ENCODE data around the gene WNK2. TPM values are rescaled to one million over a fixed set of nuclear protein-coding genes. Genes with fewer than 3 reads are reported as not detected.

The WNK2 gene
- total RNA-seq, 2 experiments from 2014 or later, result not detected

DNA sequence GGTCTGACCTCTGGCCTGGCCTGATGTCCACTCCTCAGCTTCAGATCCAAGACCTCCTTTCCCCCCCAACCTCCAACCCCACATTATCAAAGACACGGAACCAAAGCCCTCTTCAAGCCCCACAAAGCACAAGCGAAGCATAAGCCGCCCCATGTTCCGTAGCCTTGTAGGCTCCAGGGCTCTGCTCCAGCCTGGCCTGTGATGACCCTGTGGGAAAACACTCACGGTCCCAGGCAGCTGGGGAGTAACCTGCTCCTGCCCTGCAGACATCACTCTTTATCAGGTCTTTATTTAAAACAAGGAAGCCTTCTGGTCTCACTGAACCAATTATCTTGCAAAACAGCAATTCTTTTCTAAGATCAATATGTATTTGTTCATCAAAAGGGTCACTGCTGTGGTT, 15.4 kb upstream of the WNK2 start:
- Mint-ChIP-seq H3K4me3 (no peak overlapping the region), H3K27me3 (no peaks in the 10 kb centered on the region), H3K36me3 (ENCODE audit: low read depth) (no peaks in the 10 kb centered on the region), H3K4me1 (peaks cover 1% of the 10 kb centered on the region), H3K9me3 (no peaks in the 10 kb centered on the region), H3K27ac (no peak overlapping the region)
- ChIA-PET CTCF (interaction anchor here (0.6 kb wide), 1 partner anchor 16 kb away, joined by 3 read pairs; no protein-coding TSS in a partner anchor), POLR2A (no interaction called here)
- DNase-seq, result no peak

- CTCF ChIA-PET, result interaction anchor here (0.8 to 1.5 kb wide), 3 partner anchors 9 to 25 kb away, joined by 3 read pairs; no protein-coding TSS in a partner anchor
- POLR2A ChIA-PET, result no interaction called here
- H3K4me3 Mint-ChIP-seq, result no peak overlapping the region
Observed at GRCh38 chr9:93169444-93169843, 14.5 kb upstream of the WNK2 start.

GRCh38 chr9:93170571-93170970, 13.4 kb upstream of the WNK2 start:
- CTCF ChIA-PET, result interaction anchor here (1.1 to 1.5 kb wide), 2 partner anchors 10 to 24 kb away, joined by 3 read pairs; no protein-coding TSS in a partner anchor
- H3K9me3 Mint-ChIP-seq, result no peaks in the 10 kb centered on the region

More at GRCh38 chr9:93169444-93169843, 14.5 kb upstream of the WNK2 start:
- no peak for DNase-seq
- Mint-ChIP-seq H3K27ac (no peak overlapping the region), H3K9me3 (no peaks in the 10 kb centered on the region), H3K4me1 (peaks cover 1% of the 10 kb centered on the region), H3K27me3 (peaks cover 2% of the 10 kb centered on the region), H3K36me3 (ENCODE audit: low read depth) (no peaks in the 10 kb centered on the region)

GRCh38 chr9:93171261-93171990, 12.5 kb upstream of the WNK2 start:
- CTCF ChIA-PET, result no interaction called here

More at GRCh38 chr9:93170571-93170970, 13.4 kb upstream of the WNK2 start:
- H3K27me3 Mint-ChIP-seq, result peaks cover 2% of the 10 kb centered on the region
- no peaks in the 10 kb centered on the region for H3K36me3 Mint-ChIP-seq (ENCODE audit: low read depth)
- no peak for DNase-seq
- no peak overlapping the region for H3K27ac Mint-ChIP-seq
- H3K4me3 Mint-ChIP-seq, result no peak overlapping the region
- H3K4me1 Mint-ChIP-seq, result peaks cover 1% of the 10 kb centered on the region
- POLR2A ChIA-PET, result no interaction called here

DNA sequence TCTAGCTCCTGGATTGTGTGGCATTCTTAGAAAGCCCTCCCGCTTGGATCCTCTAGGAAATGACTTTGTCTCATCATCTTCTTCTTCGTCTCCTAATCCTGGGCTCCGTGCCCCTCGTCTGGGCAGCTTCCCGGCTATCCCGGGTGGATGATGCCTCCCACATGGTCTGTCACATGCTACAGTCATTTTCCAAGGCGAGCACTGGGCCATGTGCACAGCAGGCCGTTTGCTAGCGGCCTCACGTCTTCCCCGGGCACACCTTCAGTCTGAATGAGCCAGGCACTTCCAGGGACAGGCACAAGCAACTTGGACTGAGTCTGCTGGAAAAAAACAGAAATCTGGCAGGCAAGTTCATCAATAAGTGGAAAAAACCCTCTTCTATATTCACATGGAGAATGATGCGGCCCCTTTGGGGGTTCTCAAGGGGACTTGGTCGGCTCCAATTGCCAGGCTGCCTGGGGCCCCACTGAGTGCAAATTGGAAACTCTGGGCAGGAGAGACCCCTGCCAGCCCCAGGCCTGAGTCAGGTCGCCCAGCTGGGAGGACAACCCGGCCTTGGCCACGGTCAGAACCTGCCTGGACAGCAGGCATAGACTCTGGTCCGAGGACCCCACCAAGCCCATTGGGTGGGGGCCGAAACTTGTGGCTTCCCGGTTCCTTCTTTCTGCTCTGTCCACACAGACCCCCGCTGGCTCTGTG, 11.1 kb upstream of the WNK2 start:
- no peaks in the 10 kb centered on the region for H3K36me3 Mint-ChIP-seq (ENCODE audit: low read depth)
- CTCF ChIA-PET, result no interaction called here

More at GRCh38 chr9:93171261-93171990, 12.5 kb upstream of the WNK2 start:
- no peak for DNase-seq
- Mint-ChIP-seq H3K4me1 (peaks cover 1% of the 10 kb centered on the region), H3K36me3 (ENCODE audit: low read depth) (no peaks in the 10 kb centered on the region), H3K9me3 (no peaks in the 10 kb centered on the region), H3K27me3 (peaks cover 2% of the 10 kb centered on the region), H3K4me3 (no peak overlapping the region), H3K27ac (no peak overlapping the region)
- POLR2A ChIA-PET, result no interaction called here

GRCh38 chr9:93173365-93174051, 10.4 kb upstream of the WNK2 start:
- Mint-ChIP-seq H3K27ac (peak overlapping the region; percentile 19), H3K27me3 (peaks cover 2% of the 10 kb centered on the region), H3K4me1 (peaks cover 1% of the 10 kb centered on the region), H3K36me3 (ENCODE audit: low read depth) (no peaks in the 10 kb centered on the region), H3K9me3 (no peaks in the 10 kb centered on the region), H3K4me3 (no peak overlapping the region)
- POLR2A ChIA-PET, result no interaction called here
- CTCF ChIA-PET, result no interaction called here
- DNase-seq, result no peak

More for the DNA sequence above, 11.1 kb upstream of the WNK2 start:
- Mint-ChIP-seq H3K4me1 (peaks cover 1% of the 10 kb centered on the region), H3K9me3 (no peaks in the 10 kb centered on the region), H3K27me3 (peaks cover 2% of the 10 kb centered on the region), H3K27ac (no peak overlapping the region), H3K4me3 (no peak overlapping the region)
- no peak for DNase-seq
- POLR2A ChIA-PET, result no interaction called here

- no peaks in the 10 kb centered on the region for H3K9me3 Mint-ChIP-seq
- CTCF ChIA-PET, result no interaction called here
Observed at GRCh38 chr9:93174976-93175375, 9.0 kb upstream of the WNK2 start.

DNA sequence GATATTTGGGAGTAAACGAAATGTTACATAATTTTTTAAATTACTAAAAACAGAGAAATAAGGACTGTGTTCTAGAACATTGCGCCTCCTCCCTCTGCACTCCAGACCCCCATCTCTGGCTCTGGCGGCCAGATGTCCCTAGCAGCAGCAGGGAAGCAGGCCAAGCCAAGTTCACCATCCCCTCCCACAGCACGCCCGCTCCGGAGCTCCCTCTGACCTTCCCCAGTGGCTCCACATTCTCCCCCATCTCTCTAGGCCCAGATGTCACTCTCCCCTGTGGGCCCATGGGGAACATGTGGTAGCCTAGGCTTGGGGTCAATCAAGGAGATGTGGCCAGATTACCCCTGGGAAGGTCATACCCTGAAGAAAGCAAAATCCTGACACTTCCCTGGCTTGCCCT, 6.3 kb upstream of the WNK2 start:
- POLR2A ChIA-PET, result no interaction called here
- Mint-ChIP-seq H3K9me3 (no peaks in the 10 kb centered on the region), H3K27ac (no peak overlapping the region), H3K36me3 (ENCODE audit: low read depth) (no peaks in the 10 kb centered on the region), H3K4me3 (no peak overlapping the region), H3K27me3 (peaks cover 27% of the 10 kb centered on the region), H3K4me1 (no peaks in the 10 kb centered on the region)
- DNase-seq, result no peak
- CTCF ChIA-PET, result no interaction called here

More at GRCh38 chr9:93174976-93175375, 9.0 kb upstream of the WNK2 start:
- H3K36me3 Mint-ChIP-seq (ENCODE audit: low read depth), result no peaks in the 10 kb centered on the region
- no peaks in the 10 kb centered on the region for H3K4me1 Mint-ChIP-seq
- no peak for DNase-seq
- peaks cover 5% of the 10 kb centered on the region for H3K27me3 Mint-ChIP-seq
- POLR2A ChIA-PET, result no interaction called here
- no peak overlapping the region for H3K27ac Mint-ChIP-seq
- H3K4me3 Mint-ChIP-seq, result no peak overlapping the region

DNA sequence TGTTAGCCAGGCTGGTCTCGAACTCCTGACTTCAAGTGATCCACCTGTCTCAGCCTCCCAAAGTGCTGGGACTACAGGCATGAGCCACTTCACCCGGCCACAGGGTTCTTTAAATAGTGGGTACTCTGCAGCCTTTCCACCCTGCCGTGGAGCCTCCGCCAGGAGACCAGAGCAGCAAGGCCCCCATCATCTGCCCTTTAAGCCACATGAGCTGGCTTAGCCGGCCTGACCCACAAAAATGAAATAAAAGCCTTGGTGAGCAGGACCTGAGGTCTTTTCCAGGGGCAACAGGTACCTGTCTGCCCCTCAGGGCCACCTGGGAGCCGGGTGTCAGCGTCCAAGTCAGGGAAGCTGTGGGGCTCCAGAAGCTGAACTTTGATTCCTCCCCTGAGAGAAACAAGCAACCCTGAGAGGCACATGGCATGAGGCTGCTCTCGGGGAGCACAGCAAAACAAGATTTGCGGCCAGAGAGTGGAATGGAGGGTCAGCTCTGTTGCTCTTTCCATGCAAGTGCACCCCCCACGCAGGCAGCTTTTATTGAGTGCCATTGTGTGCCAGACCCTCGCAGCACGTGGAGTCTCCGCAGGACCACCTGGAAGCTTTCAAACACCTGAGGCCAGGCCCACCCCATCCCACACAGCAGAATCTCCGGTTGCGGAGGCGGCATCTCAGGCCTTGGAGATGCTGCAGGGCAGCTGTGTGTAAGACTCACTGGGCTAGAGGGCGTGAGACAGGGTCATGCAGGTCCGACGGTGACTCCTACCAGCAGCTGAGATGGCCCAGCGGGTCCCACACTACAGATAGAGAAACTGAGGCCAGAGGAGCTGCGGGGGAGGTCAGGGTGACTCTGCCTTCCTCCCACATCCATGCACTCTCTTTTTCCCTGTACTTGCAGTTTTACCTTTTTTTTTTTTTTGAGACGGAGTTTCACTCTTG, 4.8 kb upstream of the WNK2 start:
- Mint-ChIP-seq H3K27me3 (peaks cover 37% of the 10 kb centered on the region), H3K27ac (no peak overlapping the region), H3K36me3 (ENCODE audit: low read depth) (no peaks in the 10 kb centered on the region), H3K9me3 (no peaks in the 10 kb centered on the region), H3K4me3 (no peak overlapping the region), H3K4me1 (peaks cover 5% of the 10 kb centered on the region)
- DNase-seq, result no peak
- ChIA-PET CTCF (interaction anchor here (0.8 to 1.4 kb wide), 2 partner anchors 15 to 328 kb away, joined by 3 to 4 read pairs; no protein-coding TSS in a partner anchor), POLR2A (no interaction called here)

- no peak for DNase-seq
- H3K4me1 Mint-ChIP-seq, result peaks cover 5% of the 10 kb centered on the region
- POLR2A ChIA-PET, result no interaction called here
- no peak overlapping the region for H3K4me3 Mint-ChIP-seq
- H3K36me3 Mint-ChIP-seq (ENCODE audit: low read depth), result no peaks in the 10 kb centered on the region
- no peaks in the 10 kb centered on the region for H3K9me3 Mint-ChIP-seq
- peaks cover 44% of the 10 kb centered on the region for H3K27me3 Mint-ChIP-seq
- H3K27ac Mint-ChIP-seq, result no peak overlapping the region
- CTCF ChIA-PET, result interaction anchor here (0.5 kb wide), 1 partner anchor 27 kb away, joined by 4 read pairs; no protein-coding TSS in a partner anchor
Observed at GRCh38 chr9:93180938-93181337, 3.0 kb upstream of the WNK2 start.

DNA sequence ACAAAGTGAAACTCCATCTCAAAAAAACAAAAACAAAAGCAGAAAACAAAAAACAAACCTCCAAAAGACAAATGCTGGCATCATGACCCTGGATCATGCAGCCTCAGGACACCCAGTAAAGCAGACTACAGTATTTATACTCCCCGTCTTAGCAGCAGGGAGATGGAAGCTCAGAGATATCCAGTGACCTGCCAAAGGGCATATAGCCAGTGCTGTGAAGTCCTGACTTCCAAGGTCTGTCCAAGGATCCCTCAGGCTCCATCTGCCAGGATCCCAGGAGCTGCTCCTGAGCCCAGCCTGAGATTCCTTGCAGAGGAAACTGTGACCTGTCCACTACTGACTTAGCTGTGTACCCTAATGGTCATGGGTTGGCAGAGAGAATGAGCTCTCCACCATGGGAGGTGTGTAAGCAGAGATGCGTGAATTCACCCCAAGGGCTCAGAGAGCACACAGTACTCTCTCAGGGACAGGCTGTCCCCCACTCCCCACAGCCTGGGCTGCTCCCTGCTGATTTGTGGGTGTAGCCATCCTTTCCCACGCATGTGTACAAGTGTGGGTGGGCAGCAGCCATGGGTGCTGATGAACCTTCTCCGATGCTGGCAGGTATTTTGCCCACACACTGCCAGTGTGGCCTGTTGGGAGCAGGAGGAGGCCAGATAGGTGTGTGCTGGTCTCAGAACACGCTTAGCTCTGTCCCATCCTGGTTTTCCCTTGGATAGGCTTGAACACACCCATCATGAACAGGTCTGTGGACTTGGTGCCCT, 2.1 kb upstream of the WNK2 start:
- Mint-ChIP-seq H3K36me3 (ENCODE audit: low read depth) (no peaks in the 10 kb centered on the region), H3K27me3 (peaks cover 53% of the 10 kb centered on the region), H3K4me3 (no peak overlapping the region), H3K4me1 (peaks cover 5% of the 10 kb centered on the region), H3K27ac (no peak overlapping the region), H3K9me3 (no peaks in the 10 kb centered on the region)
- ChIA-PET POLR2A (no interaction called here), CTCF (interaction anchor here (1.1 to 1.2 kb wide), 2 partner anchors 13 to 15 kb away, joined by 3 read pairs; no protein-coding TSS in a partner anchor)
- DNase-seq, result no peak
